Suprapubic skin (tissue), 3 donors: ENCODE measurements around the gene FAT4.

Experiments
- EP300 ChIP-seq: sonication (generic); formaldehyde crosslinking; IDR thresholded peaks from one replicate; pipeline ENCODE4 v1.6.1; 2017; ENCODE audit warnings: antibody characterized with exemption
- POLR2A ChIP-seq, 2 donors: fragments of 450-650 bp; IDR thresholded peaks; one replicate each; pipeline ENCODE4 v1.6.1; 2017; ENCODE audit warnings: antibody characterized with exemption in 2 of 2, mild to moderate bottlenecking in 2 of 2, moderate library complexity in 2 of 2
- TF ChIP-seq, protein P1 (sequence below), 2 donors: fragments of 200-600 bp in 1 of 2; fragments of 450-650 bp in 1 of 2; sonication (generic) in 1 of 2; IDR thresholded peaks; one replicate each; pipeline ENCODE4 v1.5.1; 2016 to 2019; ENCODE audit warnings: antibody characterized with exemption in 2 of 2, mild to moderate bottlenecking in 1 of 2, moderate library complexity in 1 of 2

DNA sequence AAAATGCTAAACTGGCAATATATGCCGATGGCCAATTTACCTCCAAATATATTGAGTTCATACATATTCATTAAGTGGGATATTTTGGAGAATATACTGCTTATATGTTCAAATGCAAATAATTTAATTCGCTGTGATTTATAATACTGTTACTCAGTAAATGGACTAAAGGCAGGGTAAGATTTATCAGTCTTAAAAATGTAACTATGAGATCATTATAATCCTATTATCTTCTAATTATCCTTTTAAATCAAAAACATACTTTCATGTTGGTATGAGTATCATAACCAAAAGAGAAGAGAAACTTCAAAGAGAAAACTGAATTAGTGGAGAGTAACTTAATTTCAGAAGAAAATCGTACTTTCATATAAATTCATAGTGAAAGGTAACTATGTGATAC lies 44.6 kb downstream of the FAT4 start:
- TF ChIP-seq, protein P1, sequence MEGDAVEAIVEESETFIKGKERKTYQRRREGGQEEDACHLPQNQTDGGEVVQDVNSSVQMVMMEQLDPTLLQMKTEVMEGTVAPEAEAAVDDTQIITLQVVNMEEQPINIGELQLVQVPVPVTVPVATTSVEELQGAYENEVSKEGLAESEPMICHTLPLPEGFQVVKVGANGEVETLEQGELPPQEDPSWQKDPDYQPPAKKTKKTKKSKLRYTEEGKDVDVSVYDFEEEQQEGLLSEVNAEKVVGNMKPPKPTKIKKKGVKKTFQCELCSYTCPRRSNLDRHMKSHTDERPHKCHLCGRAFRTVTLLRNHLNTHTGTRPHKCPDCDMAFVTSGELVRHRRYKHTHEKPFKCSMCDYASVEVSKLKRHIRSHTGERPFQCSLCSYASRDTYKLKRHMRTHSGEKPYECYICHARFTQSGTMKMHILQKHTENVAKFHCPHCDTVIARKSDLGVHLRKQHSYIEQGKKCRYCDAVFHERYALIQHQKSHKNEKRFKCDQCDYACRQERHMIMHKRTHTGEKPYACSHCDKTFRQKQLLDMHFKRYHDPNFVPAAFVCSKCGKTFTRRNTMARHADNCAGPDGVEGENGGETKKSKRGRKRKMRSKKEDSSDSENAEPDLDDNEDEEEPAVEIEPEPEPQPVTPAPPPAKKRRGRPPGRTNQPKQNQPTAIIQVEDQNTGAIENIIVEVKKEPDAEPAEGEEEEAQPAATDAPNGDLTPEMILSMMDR (IDR thresholded peaks at IDR 0.05) = no peak
- TF ChIP-seq POLR2A (IDR thresholded peaks at IDR 0.05) (no peak), EP300 (no peak)
